ENCODE measurements around the gene NMRAL1. TPM values are rescaled to one million over a fixed set of nuclear protein-coding genes. Genes with fewer than 3 reads are reported as not detected.

Gene NMRAL1
- total RNA-seq, 1 donor from 2014 or later: 49.8 TPM

- no peak for DNase-seq (ENCODE audit: low read depth)
These were observed 47.6 kb downstream of the NMRAL1 start for GRCh38 chr16:4426722-4427372.

GRCh38 chr16:4426021-4426684 is 48.3 kb downstream of the NMRAL1 start:
- DNase-seq (ENCODE audit: low read depth): no peak

GRCh38 chr16:4425378-4426020 is 48.9 kb downstream of the NMRAL1 start, which contains the start of gene DNAJA3:
DNAJA3 (plus strand) TSS chr16:4425868; CDS start chr16:4425882, 14 bp downstream.
- DNase-seq (ENCODE audit: low read depth): peak; percentile 90

GRCh38 chr16:4420505-4421105 is 53.8 kb downstream of the NMRAL1 start:
- DNase-seq (ENCODE audit: low read depth): no peak

GRCh38 chr16:4419402-4419959 is 54.9 kb downstream of the NMRAL1 start:
- DNase-seq (ENCODE audit: low read depth): no peak

GRCh38 chr16:4416200-4417032 is 58.0 kb downstream of the NMRAL1 start, which contains the start of gene CORO7:
CORO7 (minus strand) TSS chr16:4416596; CDS start chr16:4416518, 78 bp downstream.
- DNase-seq (ENCODE audit: low read depth): peak; percentile 62

GRCh38 chr16:4415538-4416199 is 58.8 kb downstream of the NMRAL1 start:
- DNase-seq (ENCODE audit: low read depth): no peak

GRCh38 chr16:4414187-4414917 is 60.1 kb downstream of the NMRAL1 start:
- DNase-seq (ENCODE audit: low read depth): no peak

- no peak for DNase-seq (ENCODE audit: low read depth)
These were observed 61.6 kb downstream of the NMRAL1 start for GRCh38 chr16:4412854-4413253.

GRCh38 chr16:4412159-4412558 is 62.3 kb downstream of the NMRAL1 start:
- no peak for DNase-seq (ENCODE audit: low read depth)

Other genes starting within 250 kb of the NMRAL1 start
- 0.20 TPM in 1 of 2 replicates, not detected in the other for gene SRL, start 232.5 kb downstream of the NMRAL1 start, total RNA-seq
- 1.2 and 2.0 TPM in 2 replicates for gene TFAP4, start 201.6 kb downstream of the NMRAL1 start, total RNA-seq
- 3.6 and 13.5 TPM in 2 replicates for gene GLIS2, start 158.6 kb downstream of the NMRAL1 start, total RNA-seq
- gene PAM16, start 123.3 kb downstream of the NMRAL1 start, total RNA-seq: 9.1 and 37.0 TPM in 2 replicates
- 10.6 and 47.0 TPM in 2 replicates for gene VASN, start 102.8 kb downstream of the NMRAL1 start, total RNA-seq
- 25.1 and 35.4 TPM in 2 replicates for gene CORO7, start 58.0 kb downstream of the NMRAL1 start, total RNA-seq
- gene DNAJA3, start 48.8 kb downstream of the NMRAL1 start, total RNA-seq: 52.4 and 62.3 TPM in 2 replicates
- gene HMOX2, start 1.8 kb upstream of the NMRAL1 start, total RNA-seq: 71.0 and 97.9 TPM in 2 replicates
- gene CDIP1, start 64.1 kb upstream of the NMRAL1 start, total RNA-seq: 9.6 and 27.4 TPM in 2 replicates
- gene C16orf96, start 81.7 kb upstream of the NMRAL1 start, total RNA-seq: 0.10 TPM in 1 of 2 replicates, not detected in the other
- gene UBALD1, start 140.3 kb upstream of the NMRAL1 start, total RNA-seq: 1.2 and 7.4 TPM in 2 replicates
- 17.9 and 77.4 TPM in 2 replicates for gene MGRN1, start 150.2 kb upstream of the NMRAL1 start, total RNA-seq
- 30.9 and 49.2 TPM in 2 replicates for gene NUDT16L1, start 218.9 kb upstream of the NMRAL1 start, total RNA-seq

Measured in renal cortical epithelial cell (primary cell).